Choroid plexus epithelial cell (primary cell): ENCODE results near the gene LRFN2.

ENCODE experiments used
- DNase-seq: peaks from one replicate; pipeline ENCODE4 v3.0.0-alpha.2; 2010; ENCODE audit warnings: low read depth
- H3K4me3 ChIP-seq: 2 replicates; pipeline ENCODE4 v1.5.1; 2011; ENCODE audit warnings: low read depth, mild to moderate bottlenecking, control low read depth, low read length, moderate library complexity
- TF ChIP-seq, protein P1 (sequence below): conservative IDR thresholded peaks from 2 replicates; pipeline ENCODE4 v1.5.1; 2011; ENCODE audit warnings: low read depth, mild to moderate bottlenecking, control low read depth, inconsistent platforms, low read length, moderate library complexity

LRFN2 gene

DNA sequence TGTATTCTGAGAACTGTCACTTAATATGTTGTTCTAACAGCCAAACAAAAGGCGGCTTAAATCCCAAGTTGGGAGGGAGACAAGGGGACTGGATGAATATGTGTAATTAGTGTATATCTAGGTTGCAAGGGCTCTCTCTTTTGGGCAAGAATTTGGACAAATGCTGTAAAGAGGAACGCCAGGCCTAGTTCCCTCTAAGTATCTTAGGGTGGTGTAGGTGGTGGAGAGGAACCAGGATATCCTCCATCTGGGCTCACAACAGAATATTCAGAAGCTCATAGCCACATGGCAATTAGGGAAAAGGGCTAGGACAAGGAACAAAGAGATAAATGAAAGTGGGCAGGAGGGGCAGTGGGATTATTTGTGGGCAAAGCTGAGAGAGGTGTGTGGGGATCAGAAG lies 149.5 kb downstream of the LRFN2 start:
- DNase-seq, result no peak
- H3K4me3 ChIP-seq, result no peak overlapping the region
- TF ChIP-seq, protein P1, sequence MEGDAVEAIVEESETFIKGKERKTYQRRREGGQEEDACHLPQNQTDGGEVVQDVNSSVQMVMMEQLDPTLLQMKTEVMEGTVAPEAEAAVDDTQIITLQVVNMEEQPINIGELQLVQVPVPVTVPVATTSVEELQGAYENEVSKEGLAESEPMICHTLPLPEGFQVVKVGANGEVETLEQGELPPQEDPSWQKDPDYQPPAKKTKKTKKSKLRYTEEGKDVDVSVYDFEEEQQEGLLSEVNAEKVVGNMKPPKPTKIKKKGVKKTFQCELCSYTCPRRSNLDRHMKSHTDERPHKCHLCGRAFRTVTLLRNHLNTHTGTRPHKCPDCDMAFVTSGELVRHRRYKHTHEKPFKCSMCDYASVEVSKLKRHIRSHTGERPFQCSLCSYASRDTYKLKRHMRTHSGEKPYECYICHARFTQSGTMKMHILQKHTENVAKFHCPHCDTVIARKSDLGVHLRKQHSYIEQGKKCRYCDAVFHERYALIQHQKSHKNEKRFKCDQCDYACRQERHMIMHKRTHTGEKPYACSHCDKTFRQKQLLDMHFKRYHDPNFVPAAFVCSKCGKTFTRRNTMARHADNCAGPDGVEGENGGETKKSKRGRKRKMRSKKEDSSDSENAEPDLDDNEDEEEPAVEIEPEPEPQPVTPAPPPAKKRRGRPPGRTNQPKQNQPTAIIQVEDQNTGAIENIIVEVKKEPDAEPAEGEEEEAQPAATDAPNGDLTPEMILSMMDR, result no peak

DNA sequence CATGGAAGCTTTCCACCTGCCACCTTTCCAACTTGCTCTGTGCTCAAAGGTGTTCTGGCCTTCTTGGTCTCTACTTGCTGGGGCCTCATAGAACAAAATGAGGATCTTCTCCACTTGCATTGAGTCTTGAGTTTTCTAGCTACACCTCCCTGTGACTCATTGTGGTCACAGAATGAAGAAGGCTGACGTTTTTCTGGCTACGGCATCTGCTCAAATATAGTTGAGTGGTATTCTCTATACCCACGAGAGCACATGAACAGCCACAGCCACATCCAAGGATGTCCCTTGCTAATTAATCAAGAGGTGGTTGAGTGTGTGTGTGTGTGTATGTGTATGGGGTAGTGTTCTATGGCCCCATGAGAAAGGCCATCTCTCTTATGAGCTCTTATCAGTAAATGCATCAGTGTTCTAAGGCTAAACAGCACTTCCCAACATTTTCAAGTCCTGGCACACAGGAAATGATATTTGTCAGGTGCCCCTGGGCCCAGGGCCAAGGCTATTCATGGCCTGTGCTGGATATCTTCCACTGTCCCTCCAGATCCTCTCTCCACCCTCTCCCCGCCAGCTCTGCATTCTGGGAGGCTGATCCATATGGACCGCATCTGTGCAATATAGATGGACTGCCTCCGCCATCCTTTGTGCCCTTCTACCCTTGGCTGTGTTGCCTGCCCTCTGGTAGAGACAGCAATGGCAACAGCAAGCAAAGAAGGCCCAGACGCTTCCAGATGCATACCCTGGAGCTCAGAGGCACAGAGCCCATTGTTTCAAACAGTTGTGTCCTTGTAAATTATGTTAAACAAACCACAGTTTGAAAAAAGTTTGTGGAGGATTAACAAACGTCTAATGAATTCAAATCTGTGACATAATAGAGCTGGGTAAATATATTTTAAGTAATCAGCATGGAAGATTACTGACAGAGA lies 150.2 kb downstream of the LRFN2 start:
- no peak overlapping the region for H3K4me3 ChIP-seq
- TF ChIP-seq, protein P1, result no peak
- peak; percentile 4 for DNase-seq

DNA sequence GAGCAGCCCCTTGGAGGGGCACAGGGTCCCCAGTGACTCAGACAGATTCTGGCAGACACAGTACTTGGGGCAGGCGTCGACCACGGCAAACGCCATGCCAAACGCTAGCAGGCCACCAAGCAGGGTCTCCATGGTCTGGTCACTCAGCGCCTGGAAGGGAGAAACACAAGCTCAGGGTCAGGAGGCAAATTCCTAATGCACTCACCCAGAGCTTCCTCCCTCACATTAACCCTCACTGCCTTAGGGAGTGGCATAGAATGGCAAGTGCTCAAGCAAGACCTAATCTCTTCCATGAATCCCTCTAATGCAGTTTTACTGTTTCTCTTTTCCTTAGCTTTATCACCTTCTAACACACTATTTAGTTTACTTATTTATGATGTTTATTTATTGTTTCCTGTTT lies 154.2 kb downstream of the LRFN2 start:
- TF ChIP-seq, protein P1, result no peak
- H3K4me3 ChIP-seq, result no peak overlapping the region
- no peak for DNase-seq

DNA sequence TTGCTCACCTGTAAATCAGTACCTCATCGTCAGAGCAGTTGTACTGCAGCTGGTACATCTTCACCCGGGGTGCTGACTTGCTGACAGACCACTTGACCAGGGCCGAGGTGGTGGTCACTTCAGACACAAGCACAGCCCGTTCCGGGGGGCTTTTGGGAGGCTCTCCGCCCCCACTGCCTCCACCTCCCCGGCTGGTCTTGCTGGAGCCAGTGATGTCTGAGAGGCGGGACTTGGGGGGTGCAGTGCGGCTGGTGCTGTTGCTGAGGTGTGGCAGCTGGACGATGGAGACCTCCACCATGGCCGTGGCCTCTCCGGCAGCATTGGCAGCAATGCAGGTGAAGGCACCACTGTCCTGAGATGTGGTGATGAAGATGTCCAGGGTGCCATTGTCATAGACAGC lies 155.5 kb downstream of the LRFN2 start:
- TF ChIP-seq, protein P1, result no peak
- no peak overlapping the region for H3K4me3 ChIP-seq

DNA sequence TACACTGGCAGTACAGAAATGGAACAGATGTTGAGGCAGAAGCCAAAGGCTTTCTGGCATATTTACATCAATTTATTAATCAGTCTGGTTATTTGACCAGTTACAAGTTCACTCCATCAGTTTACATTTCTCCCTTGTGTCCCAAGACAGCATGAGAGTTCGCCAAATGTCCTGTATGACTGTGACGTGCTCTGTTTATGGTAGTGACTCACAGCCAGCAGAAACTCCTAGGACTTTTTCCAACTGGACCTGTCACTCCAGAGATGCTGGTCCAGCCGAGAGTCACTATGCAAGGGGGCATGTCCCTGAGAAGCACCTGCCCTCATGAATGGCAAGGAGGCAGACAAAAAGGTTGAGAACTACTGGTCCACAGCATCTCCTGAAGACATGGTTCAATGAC lies 160.0 kb downstream of the LRFN2 start:
- DNase-seq, result no peak
- no peak overlapping the region for H3K4me3 ChIP-seq
- TF ChIP-seq, protein P1, result no peak

More for the DNA sequence above, 155.5 kb downstream of the LRFN2 start:
- DNase-seq, result no peak

DNA sequence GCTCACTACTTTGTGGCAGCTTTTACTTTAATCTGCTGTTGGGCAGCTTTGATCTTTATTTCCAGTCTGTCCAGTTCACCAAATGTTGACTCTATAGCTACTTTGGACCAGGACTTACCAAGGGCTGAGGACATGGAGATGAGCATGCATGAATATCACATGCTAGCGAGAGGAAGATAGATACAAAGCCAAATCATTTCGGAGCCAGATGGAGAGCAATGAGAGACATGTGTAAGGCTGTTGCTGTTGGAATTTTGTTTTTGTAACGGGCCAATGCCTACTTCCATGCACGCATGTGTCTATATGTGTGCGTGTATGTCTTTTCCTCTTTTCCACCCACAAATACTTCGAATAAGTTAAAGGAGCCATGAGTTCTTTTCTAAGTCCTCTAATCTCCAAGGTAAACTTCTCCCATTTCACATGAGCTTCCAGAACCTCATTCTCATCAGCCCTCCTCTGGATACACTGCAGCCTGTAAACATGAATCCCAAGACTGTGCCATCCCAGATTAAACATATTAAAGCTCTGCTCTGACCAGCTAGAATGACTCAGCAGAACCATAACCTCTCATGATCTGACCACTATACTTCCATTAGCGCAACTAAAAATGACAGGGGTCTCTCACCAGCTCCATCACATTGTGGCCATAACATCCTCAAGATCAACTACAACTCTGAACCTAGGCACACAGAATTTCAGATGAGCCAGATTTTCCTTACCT lies 160.7 kb downstream of the LRFN2 start:
- TF ChIP-seq, protein P1, result no peak
- no peak for DNase-seq
- H3K4me3 ChIP-seq, result no peak overlapping the region
